ENCODE results near the gene TENM3. TPM values are rescaled to one million over a fixed set of nuclear protein-coding genes. Genes with fewer than 3 reads are reported as not detected.

TENM3 gene
- total RNA-seq, 1 donor: 24.2 TPM

DNA sequence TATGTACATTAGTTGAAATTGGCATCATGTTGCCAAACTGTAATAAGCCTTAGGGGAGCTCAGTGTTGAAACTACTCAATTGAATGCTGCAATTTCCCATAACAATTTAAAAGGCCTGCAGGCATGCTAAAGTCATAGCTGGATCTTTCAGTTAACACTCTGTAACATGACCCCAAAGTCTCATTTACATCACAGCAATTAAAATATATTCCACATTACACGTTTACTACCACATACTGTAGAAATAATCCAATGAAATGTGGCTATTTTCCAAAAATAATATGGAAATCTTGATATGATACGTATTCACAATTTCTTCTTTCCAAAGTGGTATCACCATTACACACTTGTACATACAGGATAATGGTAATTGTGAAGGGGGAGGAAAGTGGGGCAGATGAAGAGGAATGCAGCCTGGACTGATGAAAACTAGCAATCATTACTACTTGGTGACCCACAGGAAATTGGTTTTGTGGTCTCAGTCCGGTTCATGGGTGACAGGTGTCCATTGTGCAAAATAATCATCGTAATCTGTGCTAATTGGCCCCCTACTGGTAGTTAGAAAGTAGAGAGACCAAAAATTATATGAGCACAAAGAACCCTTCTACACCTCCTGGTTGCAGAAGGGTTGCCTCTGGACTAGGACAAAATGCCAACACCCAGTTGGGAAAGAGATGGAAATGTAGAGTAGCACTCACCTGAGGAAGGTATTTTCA, 63.7 kb downstream of the TENM3 start:
- DNase-seq (ENCODE audit: low read depth): peak; percentile 42
- no peak overlapping the region for H3K4me3 ChIP-seq (ENCODE audit: low read depth, low read length)
- TF ChIP-seq, protein P1, sequence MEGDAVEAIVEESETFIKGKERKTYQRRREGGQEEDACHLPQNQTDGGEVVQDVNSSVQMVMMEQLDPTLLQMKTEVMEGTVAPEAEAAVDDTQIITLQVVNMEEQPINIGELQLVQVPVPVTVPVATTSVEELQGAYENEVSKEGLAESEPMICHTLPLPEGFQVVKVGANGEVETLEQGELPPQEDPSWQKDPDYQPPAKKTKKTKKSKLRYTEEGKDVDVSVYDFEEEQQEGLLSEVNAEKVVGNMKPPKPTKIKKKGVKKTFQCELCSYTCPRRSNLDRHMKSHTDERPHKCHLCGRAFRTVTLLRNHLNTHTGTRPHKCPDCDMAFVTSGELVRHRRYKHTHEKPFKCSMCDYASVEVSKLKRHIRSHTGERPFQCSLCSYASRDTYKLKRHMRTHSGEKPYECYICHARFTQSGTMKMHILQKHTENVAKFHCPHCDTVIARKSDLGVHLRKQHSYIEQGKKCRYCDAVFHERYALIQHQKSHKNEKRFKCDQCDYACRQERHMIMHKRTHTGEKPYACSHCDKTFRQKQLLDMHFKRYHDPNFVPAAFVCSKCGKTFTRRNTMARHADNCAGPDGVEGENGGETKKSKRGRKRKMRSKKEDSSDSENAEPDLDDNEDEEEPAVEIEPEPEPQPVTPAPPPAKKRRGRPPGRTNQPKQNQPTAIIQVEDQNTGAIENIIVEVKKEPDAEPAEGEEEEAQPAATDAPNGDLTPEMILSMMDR (IDR thresholded peaks at IDR 0.05; ENCODE audit: insufficient read depth, low read depth, low read length): peak; percentile 36

DNA sequence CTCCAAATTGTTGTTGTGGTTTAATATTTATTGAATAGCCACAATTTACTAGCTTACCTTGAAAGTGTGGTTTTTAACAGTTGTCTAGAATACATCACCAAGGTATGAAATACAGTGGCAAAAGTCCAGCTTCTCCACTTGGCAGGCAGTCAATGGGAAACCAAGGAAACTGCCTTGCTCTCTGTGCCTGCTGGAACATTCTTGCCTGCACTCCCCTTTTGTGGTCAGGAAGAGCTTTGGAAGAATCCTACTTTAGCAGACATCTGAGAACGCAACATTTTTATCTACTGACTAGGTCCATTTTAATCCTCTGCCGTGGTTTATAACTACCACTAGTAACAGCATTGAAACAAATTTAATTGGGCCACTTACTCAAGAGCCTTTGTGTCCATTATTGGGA, 64.5 kb downstream of the TENM3 start:
- TF ChIP-seq, protein P1 (IDR thresholded peaks at IDR 0.05; ENCODE audit: insufficient read depth, low read depth, low read length): no peak
- no peak overlapping the region for H3K4me3 ChIP-seq (ENCODE audit: low read depth, low read length)
- DNase-seq (ENCODE audit: low read depth): peak; percentile 86

DNA sequence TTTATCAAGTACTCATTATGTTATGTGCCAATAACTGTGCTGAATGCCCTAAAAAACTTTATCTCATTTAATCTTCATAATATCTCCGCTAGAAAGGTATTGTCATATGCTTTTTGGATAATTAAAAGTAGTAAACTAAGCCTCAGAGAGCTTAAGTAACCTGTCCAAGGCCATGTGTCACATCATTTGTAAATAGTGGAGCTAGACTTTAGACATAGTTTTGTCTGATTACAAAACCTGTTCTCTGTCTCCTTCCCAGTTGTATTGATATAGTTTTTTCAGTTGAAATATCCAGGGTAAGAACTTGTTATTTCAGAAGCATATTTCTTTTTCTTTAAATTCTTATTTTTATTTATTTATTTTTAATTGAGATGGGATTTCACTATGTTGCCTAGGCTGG, 66.7 kb downstream of the TENM3 start:
- DNase-seq (ENCODE audit: low read depth): no peak
- TF ChIP-seq, protein P1 (IDR thresholded peaks at IDR 0.05; ENCODE audit: insufficient read depth, low read depth, low read length): no peak
- H3K4me3 ChIP-seq (ENCODE audit: low read depth, low read length): no peak overlapping the region

DNA sequence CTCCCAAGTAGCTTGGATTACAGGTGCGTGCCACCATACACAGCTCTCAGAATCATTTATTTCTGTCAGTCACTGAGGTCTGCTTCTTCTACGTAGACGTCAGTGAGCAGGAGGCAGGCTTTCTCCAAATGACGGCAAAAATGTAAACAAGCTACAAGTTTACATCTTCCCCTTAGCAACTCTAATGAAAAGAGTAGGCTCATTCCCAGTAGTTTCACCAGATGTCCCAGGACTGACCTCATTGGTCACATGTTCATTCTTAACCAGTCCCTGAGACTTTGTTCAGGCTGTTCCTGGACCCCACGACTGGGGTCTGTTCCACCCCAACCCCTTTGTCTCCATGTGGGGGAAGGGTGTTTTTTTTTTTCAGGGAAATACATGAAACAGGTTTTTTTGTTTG, 67.1 kb downstream of the TENM3 start:
- H3K4me3 ChIP-seq (ENCODE audit: low read depth, low read length): no peak overlapping the region
- TF ChIP-seq, protein P1 (IDR thresholded peaks at IDR 0.05; ENCODE audit: insufficient read depth, low read depth, low read length): no peak
- peak; percentile 88 for DNase-seq (ENCODE audit: low read depth)

DNA sequence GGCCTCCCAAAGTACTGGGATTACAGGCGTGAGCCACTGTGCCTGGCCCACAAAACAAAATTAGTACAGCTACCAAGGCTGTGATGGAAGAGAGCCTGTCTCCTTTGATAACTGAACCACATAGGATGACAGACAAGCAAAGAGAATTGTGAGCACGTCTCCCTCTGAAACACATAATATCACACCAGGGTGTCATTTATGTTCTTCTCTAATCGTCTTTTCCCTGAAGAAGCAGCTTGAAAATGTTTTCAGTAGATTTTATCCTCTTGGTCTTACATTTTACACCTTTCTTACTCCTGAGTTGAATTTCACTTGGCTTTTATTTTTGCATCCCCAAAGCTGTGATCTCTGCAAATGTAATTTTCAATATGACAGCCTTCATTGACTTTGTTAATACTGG, 67.8 kb downstream of the TENM3 start:
- DNase-seq (ENCODE audit: low read depth): no peak
- TF ChIP-seq, protein P1 (IDR thresholded peaks at IDR 0.05; ENCODE audit: insufficient read depth, low read depth, low read length): no peak
- H3K4me3 ChIP-seq (ENCODE audit: low read depth, low read length): no peak overlapping the region

DNA sequence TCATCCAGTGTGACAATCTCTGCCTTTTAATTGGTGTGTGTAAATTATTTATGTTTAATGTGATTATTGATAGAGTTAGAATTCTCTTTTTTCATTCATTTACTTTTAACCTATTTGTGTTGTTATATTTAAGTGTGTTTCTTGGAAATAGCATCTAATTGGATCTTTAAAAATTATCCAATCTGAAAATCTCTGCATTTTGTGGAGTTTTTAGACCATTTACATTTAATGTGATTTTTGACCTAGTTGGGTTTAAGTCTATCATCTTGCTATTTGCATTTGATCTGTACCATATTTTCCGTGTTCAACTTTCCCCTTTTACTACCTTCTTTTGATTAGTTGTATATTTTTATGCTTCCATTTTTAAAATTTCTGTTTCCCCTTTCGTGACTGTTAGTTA, 71.3 kb downstream of the TENM3 start:
- H3K4me3 ChIP-seq (ENCODE audit: low read depth, low read length): no peak overlapping the region
- TF ChIP-seq, protein P1 (IDR thresholded peaks at IDR 0.05; ENCODE audit: insufficient read depth, low read depth, low read length): no peak
- DNase-seq (ENCODE audit: low read depth): no peak

DNA sequence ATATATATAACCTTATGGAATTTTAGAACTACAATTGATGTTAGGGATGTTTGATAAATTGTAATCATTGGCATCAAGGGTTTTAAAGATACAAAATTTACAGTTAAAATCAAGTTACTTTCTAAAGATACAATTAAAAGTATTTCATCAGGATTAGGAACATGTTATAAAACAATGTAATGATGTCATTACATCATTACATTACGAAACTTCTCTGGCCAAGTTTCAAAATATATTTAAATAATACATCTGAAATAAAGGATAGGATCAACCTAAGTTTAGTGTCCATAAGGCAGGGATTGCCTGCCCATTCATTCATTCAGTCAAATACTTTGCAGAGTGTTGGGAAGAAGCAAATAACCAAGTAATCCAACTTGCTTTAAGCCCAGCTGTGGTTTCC, 75.1 kb downstream of the TENM3 start:
- H3K4me3 ChIP-seq (ENCODE audit: low read depth, low read length): no peak overlapping the region
- TF ChIP-seq, protein P1 (IDR thresholded peaks at IDR 0.05; ENCODE audit: insufficient read depth, low read depth, low read length): no peak
- DNase-seq (ENCODE audit: low read depth): peak; percentile 16
